ENCODE results near the gene CDK3. TPM values are rescaled to one million over a fixed set of nuclear protein-coding genes. Genes with fewer than 3 reads are reported as not detected.

Gene CDK3
- total and polyA plus RNA-seq, 3 donors from 2014 or later: 15.0 to 17.1 (median 16.9) TPM

GRCh38 chr17:76048711-76049110 is 48.1 kb downstream of the CDK3 start:
- H3K9me3 ChIP-seq: no peaks in the 10 kb centered on the region
- DNase-seq: no peak
- no peaks in the 10 kb centered on the region for H3K27me3 ChIP-seq
- no peak for TF ChIP-seq CTCF (IDR thresholded peaks at IDR 0.05)
- no peak overlapping the region for H3K27ac ChIP-seq
- 89 to 92% methylated on average over 9 of the region's 9 CpGs for WGBS, 2 donors
- no peaks in the 10 kb centered on the region for H3K36me3 ChIP-seq (ENCODE audit: low read depth, missing control alignments)
- no peak overlapping the region for H3K4me3 ChIP-seq
- intact Hi-C loops (cut with DNase I; ENCODE audit: low total_unique reads): no loop called here
- H3K4me1 ChIP-seq: no peaks in the 10 kb centered on the region

GRCh38 chr17:76049239-76049638 is 48.6 kb downstream of the CDK3 start:
- Histone ChIP-seq H3K27ac (no peak overlapping the region), H3K36me3 (ENCODE audit: low read depth, missing control alignments) (no peaks in the 10 kb centered on the region), H3K4me1 (no peaks in the 10 kb centered on the region), H3K27me3 (no peaks in the 10 kb centered on the region), H3K9me3 (no peaks in the 10 kb centered on the region), H3K4me3 (no peak overlapping the region)
- no peak for TF ChIP-seq CTCF (IDR thresholded peaks at IDR 0.05)
- no peak for TF ChIP-seq POLR2A (IDR thresholded peaks at IDR 0.05)
- intact Hi-C loops (cut with DNase I; ENCODE audit: low total_unique reads): no loop called here
- WGBS, 2 donors: 84 to 91% methylated on average over 3 of the region's 3 CpGs
- DNase-seq: no peak

- Histone ChIP-seq H3K9me3 (no peaks in the 10 kb centered on the region), H3K27me3 (no peaks in the 10 kb centered on the region), H3K4me3 (no peak overlapping the region), H3K4me1 (no peaks in the 10 kb centered on the region), H3K27ac (no peak overlapping the region), H3K36me3 (ENCODE audit: low read depth, missing control alignments) (no peaks in the 10 kb centered on the region)
- DNase-seq: no peak
- 90 to 92% methylated on average over 15 of the region's 15 CpGs for WGBS, 2 donors
- intact Hi-C loops (cut with DNase I; ENCODE audit: low total_unique reads): no loop called here
- no peak for TF ChIP-seq POLR2A (IDR thresholded peaks at IDR 0.05)
These were observed 49.3 kb downstream of the CDK3 start for GRCh38 chr17:76049836-76050537.

GRCh38 chr17:76050538-76051467 is 50.1 kb downstream of the CDK3 start:
- no peak overlapping the region for H3K27ac ChIP-seq
- no peaks in the 10 kb centered on the region for H3K36me3 ChIP-seq (ENCODE audit: low read depth, missing control alignments)
- TF ChIP-seq POLR2A (IDR thresholded peaks at IDR 0.05): no peak
- TF ChIP-seq CTCF (IDR thresholded peaks at IDR 0.05): no peak

GRCh38 chr17:76051561-76051960 is 50.9 kb downstream of the CDK3 start:
- Histone ChIP-seq H3K27me3 (no peaks in the 10 kb centered on the region), H3K27ac (no peak overlapping the region), H3K4me1 (no peaks in the 10 kb centered on the region), H3K36me3 (ENCODE audit: low read depth, missing control alignments) (no peaks in the 10 kb centered on the region), H3K4me3 (no peak overlapping the region), H3K9me3 (no peaks in the 10 kb centered on the region)
- 81 to 86% methylated on average over 6 of the region's 6 CpGs for WGBS, 2 donors
- intact Hi-C loops (cut with DNase I; ENCODE audit: low total_unique reads): no loop called here
- TF ChIP-seq POLR2A (IDR thresholded peaks at IDR 0.05): no peak
- TF ChIP-seq CTCF (IDR thresholded peaks at IDR 0.05): no peak
- no peak for DNase-seq

More at GRCh38 chr17:76050538-76051467, 50.1 kb downstream of the CDK3 start:
- Histone ChIP-seq H3K4me3 (no peak overlapping the region), H3K4me1 (no peaks in the 10 kb centered on the region), H3K9me3 (no peaks in the 10 kb centered on the region), H3K27me3 (no peaks in the 10 kb centered on the region)
- 90 to 97% methylated on average over 11 of the region's 11 CpGs for WGBS, 2 donors
- intact Hi-C loops (cut with DNase I; ENCODE audit: low total_unique reads): no loop called here
- no peak for DNase-seq
